Activated CD4-positive, alpha-beta T cell treated with anti-CD3 and anti-CD28 coated beads for 24 hours (primary cell): ENCODE results near the gene FSTL5.

Source experiments
- DNase-seq, 2 donors: peaks; one replicate each; pipeline ENCODE4 v3.0.0-alpha.2; 2020; ENCODE audit warnings: low read depth in 2 of 2

Gene FSTL5

DNA sequence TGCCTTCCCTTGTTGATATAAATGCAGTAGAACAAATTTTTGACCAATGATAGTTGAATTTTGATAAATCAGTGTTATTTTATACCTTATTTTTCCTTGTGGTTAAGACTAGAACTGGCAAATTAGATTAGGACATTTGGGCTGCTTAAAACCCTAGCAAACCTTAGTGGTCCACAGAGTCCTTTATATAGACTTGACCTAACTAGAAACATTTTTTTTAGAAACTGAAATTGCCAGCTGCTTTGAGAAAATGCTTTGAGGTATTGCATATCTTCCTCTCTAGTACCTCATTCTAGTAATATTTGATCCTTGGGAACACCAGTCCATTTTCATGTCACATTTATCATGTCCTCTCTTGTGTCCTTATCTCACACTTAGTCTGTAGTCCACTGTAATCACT lies 580.3 kb downstream of the FSTL5 start:
- no peak for DNase-seq

GRCh38 chr4:161581262-161582230 lies 582.3 kb downstream of the FSTL5 start:
- no peak for DNase-seq

GRCh38 chr4:161577579-161578301 lies 586.1 kb downstream of the FSTL5 start:
- no peak for DNase-seq

DNA sequence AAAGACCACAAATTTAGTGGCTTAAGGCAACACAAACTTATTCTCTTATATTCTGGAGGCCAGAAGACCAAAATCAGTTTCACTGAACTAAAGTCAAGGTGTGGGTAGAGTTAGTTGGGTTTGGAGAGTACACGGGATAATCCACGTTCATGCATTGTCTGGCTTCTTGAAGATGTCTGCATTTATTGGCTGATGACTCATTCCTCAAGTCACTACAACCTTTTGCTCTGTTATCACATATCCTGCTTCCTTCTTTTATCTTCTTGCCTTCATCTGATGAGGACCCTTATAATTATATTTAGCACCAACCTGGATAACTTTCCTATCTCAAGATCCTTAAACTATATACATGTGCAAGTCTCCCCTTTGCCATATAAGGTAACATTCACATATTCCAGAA lies 590.0 kb downstream of the FSTL5 start:
- no peak for DNase-seq

DNA sequence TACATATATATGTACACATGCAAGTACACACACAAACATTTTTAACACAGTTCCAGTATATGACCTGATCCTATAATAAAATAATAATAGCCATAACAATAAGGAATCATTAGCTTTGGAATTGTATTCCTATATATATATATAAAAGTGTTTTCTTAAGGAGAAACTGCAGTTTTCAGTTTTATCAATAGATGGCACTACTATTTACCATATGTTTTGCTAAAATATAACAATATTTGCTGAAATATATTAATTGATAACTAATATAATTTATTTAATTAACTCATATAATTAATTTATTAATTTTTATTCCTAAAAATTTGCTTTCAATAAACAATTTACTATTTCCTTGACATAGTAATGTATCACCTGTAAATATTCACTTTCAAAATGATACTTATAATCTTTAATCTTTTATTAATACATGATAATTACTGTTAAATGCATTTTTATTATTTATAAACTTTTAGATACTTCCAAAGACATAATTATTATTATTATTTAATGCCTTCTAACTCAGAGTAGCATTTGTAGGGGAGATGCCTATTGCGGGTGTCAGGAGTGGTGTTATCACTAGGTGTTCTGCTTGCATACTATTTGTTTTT lies 599.5 kb downstream of the FSTL5 start:
- no peak for DNase-seq

- no peak for DNase-seq
Measured at GRCh38 chr4:161555689-161556660, 607.8 kb downstream of the FSTL5 start.

- DNase-seq = no peak
Measured at GRCh38 chr4:161554372-161554990, 609.3 kb downstream of the FSTL5 start.

DNA sequence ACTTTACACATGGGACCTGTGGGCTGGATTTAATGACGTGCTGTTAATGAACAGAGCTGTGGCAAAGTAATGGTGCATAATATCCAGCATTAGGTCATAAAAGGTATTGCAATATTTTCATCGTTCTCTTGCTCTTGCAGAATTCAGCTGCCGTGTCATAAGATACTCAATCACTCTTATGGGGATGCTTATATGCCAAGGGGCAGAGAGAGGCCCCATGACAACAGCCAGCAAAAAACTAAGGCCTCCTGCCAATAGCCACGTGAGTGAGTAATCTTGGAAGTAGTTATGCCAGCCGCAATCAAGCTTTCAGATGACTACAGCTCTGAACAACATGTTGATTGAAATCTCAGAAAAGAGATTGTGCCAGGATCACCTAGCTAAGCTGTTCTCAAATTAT lies 616.9 kb downstream of the FSTL5 start:
- no peak for DNase-seq

- no peak for DNase-seq
Measured at GRCh38 chr4:161540265-161540664, 623.5 kb downstream of the FSTL5 start.

GRCh38 chr4:161538941-161539340 lies 624.9 kb downstream of the FSTL5 start:
- DNase-seq = no peak

- no peak for DNase-seq
Measured at GRCh38 chr4:161530710-161531109, 633.1 kb downstream of the FSTL5 start.

- DNase-seq = no peak
Measured at GRCh38 chr4:161525121-161525520, 638.7 kb downstream of the FSTL5 start.

GRCh38 chr4:161522031-161522430 lies 641.8 kb downstream of the FSTL5 start:
- no peak for DNase-seq

DNA sequence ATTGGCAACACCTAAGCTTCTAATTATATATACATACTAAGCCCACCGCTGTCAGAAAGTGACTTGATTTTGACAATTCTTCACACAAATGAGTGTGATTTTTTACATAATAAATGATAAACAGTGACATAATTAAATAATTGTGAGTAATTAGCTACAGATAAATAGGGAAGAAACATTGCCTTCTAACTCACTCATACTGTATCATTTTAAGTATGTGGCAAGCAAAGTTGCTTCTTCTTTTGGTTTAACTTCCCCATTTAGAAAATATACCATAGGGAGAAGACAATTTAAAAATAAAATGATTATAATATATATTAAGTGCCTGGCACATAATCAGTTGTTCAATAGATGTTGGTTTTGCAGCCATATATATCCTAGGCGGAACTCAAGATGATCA lies 644.2 kb downstream of the FSTL5 start:
- no peak for DNase-seq

DNA sequence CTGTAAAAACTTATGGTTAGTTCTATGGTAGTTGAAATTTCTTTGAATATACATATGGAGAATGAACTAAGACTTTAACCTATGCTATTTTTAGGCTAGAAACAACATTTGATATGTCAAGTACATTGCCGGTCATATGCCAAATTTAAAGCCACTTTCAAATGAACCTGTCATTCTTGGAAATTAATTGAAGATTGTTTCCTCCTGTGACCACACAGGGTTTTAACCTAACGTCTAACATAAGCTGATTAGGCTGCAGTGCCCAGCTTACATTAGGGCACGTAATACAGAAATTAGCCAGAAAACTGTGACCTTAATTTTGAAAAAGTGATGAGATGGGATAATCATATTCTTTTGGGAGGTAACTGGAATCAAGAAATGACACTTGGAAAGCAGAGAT lies 645.9 kb downstream of the FSTL5 start:
- DNase-seq = no peak

- no peak for DNase-seq
Measured at GRCh38 chr4:161505141-161505540, 658.7 kb downstream of the FSTL5 start.

GRCh38 chr4:161498155-161498554 lies 665.6 kb downstream of the FSTL5 start:
- no peak for DNase-seq

GRCh38 chr4:161486461-161486860 lies 677.3 kb downstream of the FSTL5 start:
- no peak for DNase-seq

- DNase-seq = no peak
Measured at GRCh38 chr4:161466316-161466715, 697.5 kb downstream of the FSTL5 start.

DNA sequence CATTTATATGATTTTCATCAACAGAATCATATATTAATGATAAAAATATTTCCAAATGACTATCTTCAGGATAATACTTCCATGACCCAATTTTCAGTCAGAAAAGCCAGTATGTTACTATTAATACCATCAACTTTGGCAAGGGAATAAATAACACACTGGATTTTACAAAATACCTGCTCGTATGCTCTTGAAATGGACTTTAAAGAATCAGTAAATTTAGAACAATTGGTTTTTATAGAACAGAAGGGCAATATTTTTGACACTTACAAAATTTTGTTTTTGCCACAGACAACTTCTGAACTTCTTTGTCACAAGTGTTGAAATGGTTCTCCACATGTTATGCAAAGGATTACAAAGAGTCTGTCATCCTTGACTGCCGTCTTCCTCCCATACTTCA lies 700.4 kb downstream of the FSTL5 start:
- no peak for DNase-seq

GRCh38 chr4:161457906-161458305 lies 705.9 kb downstream of the FSTL5 start:
- DNase-seq = no peak
